ENCODE data around the gene ING5.

GRCh38 chr2:241739651-241740050 is 37.8 kb downstream of the ING5 start:
- TF ChIP-seq POLR2A (IDR thresholded peaks at IDR 0.05), result no peak
- no peak for TF ChIP-seq CTCF (IDR thresholded peaks at IDR 0.05 in 4 of 5, conservative IDR thresholded peaks at IDR 0.05 in 1 of 5)

All from gastrocnemius medialis (tissue), 4 donors.